Measurements from ENCODE around the gene GSTK1.

The GSTK1 gene

DNA sequence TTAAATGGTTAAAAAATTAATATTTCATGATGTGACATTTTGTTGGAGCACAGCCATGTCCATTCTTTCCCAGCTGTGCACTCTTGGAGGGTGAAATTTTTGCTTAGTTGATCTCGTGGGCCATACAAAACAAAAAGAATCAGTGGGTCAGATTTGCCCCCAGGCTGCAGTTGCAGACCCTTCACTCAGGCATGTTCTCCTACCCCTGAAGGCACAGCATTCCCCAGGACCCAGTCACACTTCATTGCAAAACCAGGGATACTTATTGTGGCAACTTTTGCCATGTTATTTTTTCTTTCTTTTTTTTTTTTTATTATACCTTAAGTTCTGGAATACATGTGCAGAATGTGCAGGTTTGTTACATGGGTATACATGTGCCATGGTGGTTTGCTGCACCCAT, 35.4 kb upstream of the GSTK1 start:
- intact Hi-C loops (cut with DNase I; ENCODE audit: low total_unique reads), result loop anchor here (10.0 kb wide), 1 partner anchor 363 kb away; no protein-coding TSS in a partner anchor
- no peaks in the 10 kb centered on the region for H3K36me3 ChIP-seq
- H3K27me3 ChIP-seq, result no peaks in the 10 kb centered on the region
- no peaks in the 10 kb centered on the region for H3K4me1 ChIP-seq
- TF ChIP-seq, protein P1, sequence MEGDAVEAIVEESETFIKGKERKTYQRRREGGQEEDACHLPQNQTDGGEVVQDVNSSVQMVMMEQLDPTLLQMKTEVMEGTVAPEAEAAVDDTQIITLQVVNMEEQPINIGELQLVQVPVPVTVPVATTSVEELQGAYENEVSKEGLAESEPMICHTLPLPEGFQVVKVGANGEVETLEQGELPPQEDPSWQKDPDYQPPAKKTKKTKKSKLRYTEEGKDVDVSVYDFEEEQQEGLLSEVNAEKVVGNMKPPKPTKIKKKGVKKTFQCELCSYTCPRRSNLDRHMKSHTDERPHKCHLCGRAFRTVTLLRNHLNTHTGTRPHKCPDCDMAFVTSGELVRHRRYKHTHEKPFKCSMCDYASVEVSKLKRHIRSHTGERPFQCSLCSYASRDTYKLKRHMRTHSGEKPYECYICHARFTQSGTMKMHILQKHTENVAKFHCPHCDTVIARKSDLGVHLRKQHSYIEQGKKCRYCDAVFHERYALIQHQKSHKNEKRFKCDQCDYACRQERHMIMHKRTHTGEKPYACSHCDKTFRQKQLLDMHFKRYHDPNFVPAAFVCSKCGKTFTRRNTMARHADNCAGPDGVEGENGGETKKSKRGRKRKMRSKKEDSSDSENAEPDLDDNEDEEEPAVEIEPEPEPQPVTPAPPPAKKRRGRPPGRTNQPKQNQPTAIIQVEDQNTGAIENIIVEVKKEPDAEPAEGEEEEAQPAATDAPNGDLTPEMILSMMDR (IDR thresholded peaks at IDR 0.05), result no peak
- no peak overlapping the region for H3K27ac ChIP-seq
- DNase-seq, result no peak
- H3K4me3 ChIP-seq, result no peak overlapping the region
- no peaks in the 10 kb centered on the region for H3K9me3 ChIP-seq

DNA sequence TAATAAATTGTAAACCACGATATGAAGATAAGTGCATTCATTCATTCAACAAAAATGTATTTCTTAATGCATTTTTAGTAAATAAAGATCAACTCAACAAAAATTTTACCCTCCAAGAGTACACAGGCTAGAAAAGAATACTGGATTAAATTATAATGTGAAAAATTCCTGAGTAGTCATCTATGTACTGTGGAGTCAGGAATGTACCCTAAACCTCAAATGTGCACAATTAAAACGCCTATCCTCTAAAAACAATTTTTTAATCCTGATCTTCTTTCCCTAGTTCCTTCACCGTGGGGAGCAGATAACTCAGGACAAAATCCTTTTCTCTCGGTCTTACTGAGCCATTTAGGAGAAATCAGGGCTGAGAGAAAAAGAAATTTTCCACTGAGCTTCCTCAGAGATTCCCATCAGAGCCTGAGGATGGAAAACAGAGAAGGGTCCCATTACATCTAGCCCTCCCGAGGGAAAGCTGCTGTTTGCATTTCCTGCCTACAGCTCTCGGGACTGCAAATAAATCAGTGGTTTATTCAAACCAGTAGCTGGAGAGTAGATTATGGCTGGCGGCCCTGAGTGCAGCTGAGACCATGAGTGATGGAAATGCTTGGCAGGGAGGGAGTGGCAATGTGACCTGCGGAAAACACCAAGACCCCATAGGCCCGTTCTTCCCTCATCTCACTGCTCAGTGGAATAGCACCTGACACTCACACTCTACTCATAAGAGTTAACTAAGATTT, 34.0 kb upstream of the GSTK1 start:
- no peaks in the 10 kb centered on the region for H3K4me1 ChIP-seq
- intact Hi-C loops (cut with DNase I; ENCODE audit: low total_unique reads), result loop anchor here (10.0 kb wide), 1 partner anchor 364 kb away; no protein-coding TSS in a partner anchor
- no peaks in the 10 kb centered on the region for H3K27me3 ChIP-seq
- H3K27ac ChIP-seq, result no peak overlapping the region
- TF ChIP-seq, protein P1 (IDR thresholded peaks at IDR 0.05), result no peak
- no peak overlapping the region for H3K4me3 ChIP-seq
- no peak for DNase-seq
- H3K36me3 ChIP-seq, result no peaks in the 10 kb centered on the region
- H3K9me3 ChIP-seq, result peaks cover 0 to 3% (median 0%) of the 10 kb centered on the region in 3 donors

DNA sequence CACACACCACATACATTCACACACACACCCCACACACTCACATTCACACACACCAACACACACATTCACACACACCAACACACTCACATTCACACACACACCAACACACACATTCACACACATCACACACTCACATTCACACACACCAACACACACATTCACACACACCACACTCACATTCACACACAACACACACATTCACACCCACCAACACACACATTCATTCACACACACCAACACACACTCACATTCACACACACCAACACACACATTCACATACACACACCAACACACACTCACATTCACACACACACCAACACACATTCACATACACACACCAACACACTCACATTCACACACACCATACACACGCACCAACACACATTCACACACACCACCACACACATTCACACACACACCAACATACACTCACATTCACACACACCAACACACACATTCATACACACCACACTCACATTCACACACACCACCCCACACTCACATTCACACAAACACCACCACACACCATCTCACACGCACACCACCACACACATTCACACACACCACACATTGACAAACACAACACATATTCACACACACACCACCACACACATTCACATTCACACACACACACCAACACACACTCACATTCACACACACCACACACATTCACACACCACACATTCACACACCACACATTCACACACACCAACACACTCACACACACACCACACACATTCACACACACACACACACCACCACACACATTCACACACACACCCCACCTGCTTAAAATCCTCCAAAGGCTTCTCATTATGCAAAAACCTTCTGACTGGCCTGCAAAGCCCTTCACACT, 32.4 kb upstream of the GSTK1 start:
- no peaks in the 10 kb centered on the region for H3K36me3 ChIP-seq
- TF ChIP-seq, protein P1 (IDR thresholded peaks at IDR 0.05), result no peak
- intact Hi-C loops (cut with DNase I; ENCODE audit: low total_unique reads), result no loop called here

DNA sequence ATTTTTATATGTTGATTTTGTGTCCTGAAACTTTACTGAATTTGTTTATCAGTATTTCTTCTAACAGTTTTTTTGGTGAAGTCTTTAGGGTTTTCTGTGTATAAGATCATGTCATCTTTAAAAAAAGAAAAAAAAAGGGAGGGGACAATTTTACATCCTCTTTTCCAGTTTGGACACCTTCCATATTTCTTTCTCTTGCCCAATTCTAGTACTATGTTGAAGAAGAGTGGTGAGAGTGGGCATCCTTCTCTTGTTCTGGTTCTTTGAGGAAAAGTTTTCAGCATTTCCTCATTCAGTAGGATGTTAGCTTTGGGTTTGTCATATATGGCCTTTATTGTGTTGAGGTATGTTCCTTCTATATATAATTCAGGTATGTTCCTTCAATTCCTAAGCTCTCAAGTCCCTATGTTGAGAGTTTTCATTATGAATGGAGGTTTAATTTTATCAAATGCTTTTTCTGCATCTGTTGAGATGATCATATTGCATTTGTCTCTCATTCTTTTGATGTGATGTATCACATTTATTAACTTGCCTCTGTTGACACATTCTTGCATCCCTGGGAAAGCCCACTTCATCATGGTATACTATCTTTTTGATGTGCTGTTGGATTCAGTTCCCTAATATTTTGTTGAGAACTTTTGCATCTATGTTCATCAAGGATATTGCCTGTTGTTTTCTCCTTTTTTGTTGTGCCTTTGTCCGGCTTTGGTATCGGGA, 29.3 kb upstream of the GSTK1 start:
- intact Hi-C loops (cut with DNase I; ENCODE audit: low total_unique reads), result no loop called here
- Histone ChIP-seq H3K9me3 (peaks cover 0 to 7% (median 5%) of the 10 kb centered on the region in 3 donors), H3K36me3 (no peaks in the 10 kb centered on the region), H3K4me3 (no peak overlapping the region), H3K4me1 (no peaks in the 10 kb centered on the region), H3K27me3 (no peaks in the 10 kb centered on the region), H3K27ac (no peak overlapping the region)
- TF ChIP-seq, protein P1 (IDR thresholded peaks at IDR 0.05), result no peak
- DNase-seq, result no peak

More for the DNA sequence above, 32.4 kb upstream of the GSTK1 start:
- Histone ChIP-seq H3K9me3 (peaks cover 0 to 3% (median 0%) of the 10 kb centered on the region in 3 donors), H3K4me1 (no peaks in the 10 kb centered on the region), H3K27ac (no peak overlapping the region), H3K4me3 (no peak overlapping the region), H3K27me3 (no peaks in the 10 kb centered on the region)
- DNase-seq, result no peak

DNA sequence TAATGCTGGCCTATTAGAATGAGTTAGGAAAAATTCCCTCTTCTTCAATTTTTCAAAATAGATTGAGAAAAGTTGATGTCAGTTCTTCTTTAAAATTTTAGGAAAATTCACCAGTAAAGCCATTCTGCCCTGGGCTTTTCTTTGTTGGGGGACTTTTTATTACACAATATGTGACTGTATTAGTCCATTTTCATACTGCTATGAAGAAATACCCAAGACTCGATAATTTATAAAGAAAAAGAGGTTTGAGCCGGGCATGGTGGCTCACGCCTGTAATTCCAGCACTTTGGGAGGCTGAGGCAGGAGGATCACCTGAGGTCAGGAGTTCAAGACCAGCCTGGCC, 28.7 kb upstream of the GSTK1 start:
- H3K9me3 ChIP-seq, result peaks cover 0 to 7% (median 5%) of the 10 kb centered on the region in 3 donors
- H3K27me3 ChIP-seq, result no peaks in the 10 kb centered on the region
- intact Hi-C loops (cut with DNase I; ENCODE audit: low total_unique reads), result no loop called here
- H3K4me3 ChIP-seq, result no peak overlapping the region
- H3K27ac ChIP-seq, result no peak overlapping the region
- no peaks in the 10 kb centered on the region for H3K4me1 ChIP-seq
- TF ChIP-seq, protein P1 (IDR thresholded peaks at IDR 0.05), result no peak
- no peak for DNase-seq
- no peaks in the 10 kb centered on the region for H3K36me3 ChIP-seq
